GM23338 (cell line): ENCODE data around the gene RAP1A. TPM values are rescaled to one million over a fixed set of nuclear protein-coding genes. Genes with fewer than 3 reads are reported as not detected.

Experiments used
- ATAC-seq: fragments of 200-7000 bp; cut with Tn5 transposase; 3 replicates; pipeline ENCODE4 v1.9.1; 2020
- DNase-seq: peaks from one replicate; pipeline ENCODE4 v3.0.0-alpha.2; 2015; ENCODE audit warnings: low spot score
- H2AFZ ChIP-seq: fragments of 200-600 bp; sonication (generic); 2 replicates; pipeline ENCODE4 v1.8.0; 2016; ENCODE audit warnings: antibody characterized with exemption, mild to moderate bottlenecking, moderate library complexity
- H3F3A ChIP-seq: fragments of 200-600 bp; sonication (generic); replicated peaks from 2 replicates; pipeline ENCODE4 v1.8.0; 2017; ENCODE audit warnings: antibody characterized with exemption, mixed run types, low read depth
- H3K27ac ChIP-seq: fragments of 200-600 bp; sonication (generic); 2 replicates; pipeline ENCODE4 v1.6.1; 2016; ENCODE audit warnings: low read depth
- H3K27me3 ChIP-seq: fragments of 200-600 bp; sonication (generic); 2 replicates; pipeline ENCODE4 v1.8.0; 2016; ENCODE audit warnings: mild to moderate bottlenecking, mixed run types, moderate library complexity; ENCODE audit not compliant: insufficient read depth
- H3K36me3 ChIP-seq: fragments of 200-600 bp; sonication (generic); 2 replicates; pipeline ENCODE4 v1.8.0; 2016; ENCODE audit warnings: mild to moderate bottlenecking; ENCODE audit not compliant: insufficient read depth
- H3K4me1 ChIP-seq: fragments of 200-600 bp; sonication (generic); 2 replicates; pipeline ENCODE4 v1.8.0; 2016; ENCODE audit warnings: mild to moderate bottlenecking, moderate library complexity; ENCODE audit not compliant: insufficient read depth
- H3K4me2 ChIP-seq: fragments of 200-600 bp; sonication (generic); 2 replicates; pipeline ENCODE4 v1.7.1; 2017; ENCODE audit warnings: mixed run types
- H3K4me3 ChIP-seq: fragments of 200-600 bp; sonication (generic); 2 replicates; pipeline ENCODE4 v1.6.1; 2016; ENCODE audit warnings: mixed run types
- H3K79me2 ChIP-seq: fragments of 200-600 bp; sonication (generic); replicated peaks from 2 replicates; pipeline ENCODE4 v1.8.0; 2017; ENCODE audit warnings: mild to moderate bottlenecking; ENCODE audit not compliant: insufficient read depth
- H3K9me2 ChIP-seq: fragments of 200-600 bp; sonication (generic); 2 replicates; pipeline ENCODE4 v1.8.0; 2017; ENCODE audit not compliant: insufficient read depth
- H4K20me1 ChIP-seq: fragments of 200-600 bp; sonication (generic); replicated peaks from 2 replicates; pipeline ENCODE4 v1.8.0; 2017; ENCODE audit warnings: mild to moderate bottlenecking; ENCODE audit not compliant: insufficient read depth
- H3K27ac Mint-ChIP-seq: 2 replicates; pipeline ENCODE4 v1.8.0; 2020; ENCODE audit warnings: inconsistent platforms, mild to moderate bottlenecking, moderate library complexity, mixed read lengths
- H3K27me3 Mint-ChIP-seq: 3 replicates; pipeline ENCODE4 v1.8.0; 2022; ENCODE audit warnings: low read depth, mild to moderate bottlenecking, moderate library complexity, mixed read lengths, inconsistent platforms; ENCODE audit not compliant: insufficient read depth, poor library complexity
- H3K36me3 Mint-ChIP-seq: 3 replicates; pipeline ENCODE4 v1.8.0; 2021; ENCODE audit warnings: low read depth, mild to moderate bottlenecking, inconsistent platforms, moderate library complexity, mixed read lengths
- H3K4me1 Mint-ChIP-seq: 3 replicates; pipeline ENCODE4 v1.8.0; 2020; ENCODE audit warnings: mild to moderate bottlenecking, inconsistent platforms, mixed read lengths
- H3K4me3 Mint-ChIP-seq: 3 replicates; pipeline ENCODE4 v1.8.0; 2021; ENCODE audit warnings: moderate library complexity, mild to moderate bottlenecking, inconsistent platforms, mixed read lengths
- H3K9me3 Mint-ChIP-seq: 3 replicates; pipeline ENCODE4 v1.8.0; 2020; ENCODE audit warnings: moderate library complexity, mild to moderate bottlenecking, inconsistent platforms, mixed read lengths
- CREB1 ChIP-seq: fragments of 250-450 bp; sonication (Bioruptor Pico); IDR thresholded peaks from 2 replicates; pipeline ENCODE4 v1.5.0; 2020; ENCODE audit warnings: low read depth, mild to moderate bottlenecking, moderate library complexity
- CTCF ChIP-seq, 2 experiments: fragments of 200-600 bp in 1 of 2; sonication (generic) in 1 of 2; conservative IDR thresholded peaks; 2 replicates each; pipeline versions ENCODE4 v1.5.1 to v1.6.1; 2016 to 2017; ENCODE audit warnings: antibody characterized with exemption in 2 of 2, low read depth in 2 of 2, mild to moderate bottlenecking in 2 of 2, moderate library complexity in 1 of 2
- ETS1 ChIP-seq: IDR thresholded peaks from 2 replicates; pipeline ENCODE4 v1.6.1; 2016; ENCODE audit warnings: antibody characterized with exemption
- EZH2 ChIP-seq: fragments of 200-600 bp; sonication (generic); IDR thresholded peaks from one replicate; pipeline ENCODE4 v1.8.0; 2017; ENCODE audit warnings: antibody characterized with exemption, mild to moderate bottlenecking, low read depth; ENCODE audit not compliant: unreplicated experiment
- NANOG ChIP-seq: IDR thresholded peaks from 2 replicates; pipeline ENCODE4 v1.6.1; 2016; ENCODE audit warnings: antibody characterized with exemption, borderline replicate concordance
- POLR2AphosphoS5 ChIP-seq: IDR thresholded peaks from 2 replicates; pipeline ENCODE4 v1.6.1; 2016; ENCODE audit warnings: antibody characterized with exemption, low read depth
- REST ChIP-seq: IDR thresholded peaks from one replicate; pipeline ENCODE4 v1.6.1; 2018; ENCODE audit warnings: antibody characterized with exemption; ENCODE audit not compliant: unreplicated experiment
- STAT1 ChIP-seq: IDR thresholded peaks from one replicate; pipeline ENCODE4 v1.6.1; 2016; ENCODE audit warnings: antibody characterized with exemption; ENCODE audit not compliant: unreplicated experiment
- ZNF331 ChIP-seq: fragments of 250-450 bp; sonication (Bioruptor Pico); IDR thresholded peaks from 2 replicates; pipeline ENCODE4 v1.5.0; 2020; ENCODE audit warnings: low read depth, mild to moderate bottlenecking, moderate library complexity
- polyA plus RNA-seq: library from polyadenylated mRNA; unstranded; fragments of >200 nt; fragmentation: Nextera tagmentation; extraction: Ambion mirVana; gene quantifications from 2 replicates; pipeline ENCODE4 v1.2.1, GENCODE V29; 2016
- total RNA-seq: library from RNA; depleted of rRNA; stranded (reverse); fragments of >200 nt; shearing (Covaris generic); gene quantifications from 2 replicates; pipeline ENCODE4 v1.2.3, GENCODE V29; 2014

The RAP1A gene
- total and polyA plus RNA-seq, 2 experiments from 2014 or later: 16.2 to 23.0 TPM

GRCh38 chr1:111598544-111598943 is 21.0 kb upstream of the RAP1A start:
- ATAC-seq: no peak
- Histone ChIP-seq H3K79me2 (no peaks in the 10 kb centered on the region), H3K36me3 (no peaks in the 10 kb centered on the region), H3K9me2 (peaks cover 4% of the 10 kb centered on the region), H3F3A (no peaks in the 10 kb centered on the region), H3K4me2 (no peak overlapping the region), H3K4me1 (no peaks in the 10 kb centered on the region), H4K20me1 (no peaks in the 10 kb centered on the region), H3K4me3 (no peak overlapping the region), H2AFZ (no peak overlapping the region; the same call in 1 of the 2 replicates), H3K27me3 (no peaks in the 10 kb centered on the region), H3K27ac (no peak overlapping the region)
- Mint-ChIP-seq H3K27ac (no peak overlapping the region), H3K4me3 (no peak overlapping the region), H3K9me3 (no peaks in the 10 kb centered on the region; the same call in 1 of the 3 replicates), H3K27me3 (no peaks in the 10 kb centered on the region), H3K36me3 (no peaks in the 10 kb centered on the region), H3K4me1 (no peaks in the 10 kb centered on the region)
- no peak for TF ChIP-seq STAT1
- DNase-seq: no peak

GRCh38 chr1:111599781-111600693 is 19.6 kb upstream of the RAP1A start:
- no peaks in the 10 kb centered on the region for H3K4me1 Mint-ChIP-seq
- no peaks in the 10 kb centered on the region for H3K36me3 Mint-ChIP-seq
- no peak overlapping the region for H3K27ac ChIP-seq
- peaks cover 4% of the 10 kb centered on the region for H3K9me2 ChIP-seq
- ATAC-seq: no peak
- no peak for DNase-seq
- H3K27ac Mint-ChIP-seq: no peak overlapping the region; the same call in 1 of the 2 replicates
- no peak overlapping the region for H3K4me2 ChIP-seq
- no peaks in the 10 kb centered on the region for H4K20me1 ChIP-seq
- H3K36me3 ChIP-seq: no peaks in the 10 kb centered on the region
- H3K27me3 Mint-ChIP-seq: no peaks in the 10 kb centered on the region
- no peak overlapping the region for H3K4me3 Mint-ChIP-seq
- no peaks in the 10 kb centered on the region for H3F3A ChIP-seq
- H3K9me3 Mint-ChIP-seq: no peaks in the 10 kb centered on the region; the same call in 1 of the 3 replicates
- peak overlapping the region; percentile 56; the same call in 1 of the 2 replicates for H2AFZ ChIP-seq
- H3K79me2 ChIP-seq: no peaks in the 10 kb centered on the region
- no peaks in the 10 kb centered on the region for H3K27me3 ChIP-seq
- H3K4me3 ChIP-seq: no peak overlapping the region
- H3K4me1 ChIP-seq: no peaks in the 10 kb centered on the region
- TF ChIP-seq CREB1: no peak
- no peak for TF ChIP-seq EZH2
- no peak for TF ChIP-seq NANOG
- TF ChIP-seq POLR2AphosphoS5: no peak
- no peak for TF ChIP-seq ETS1
- no peak for TF ChIP-seq ZNF331
- TF ChIP-seq REST: no peak
- TF ChIP-seq CTCF (conservative IDR thresholded peaks at IDR 0.05; ENCODE audit: low read depth in 2 of 2): no peak
